Muscle of arm (tissue), 12 donors: ENCODE data around the gene PDZRN4. TPM values are rescaled to one million over a fixed set of nuclear protein-coding genes. Genes with fewer than 3 reads are reported as not detected.

ENCODE experiments used
- DNase-seq: peaks from one replicate; pipeline ENCODE4 v3.0.0-alpha.2; 2013
- polyA plus RNA-seq, 12 donors: library from polyadenylated mRNA; unstranded; fragments of 120-200 nt; gene quantifications; one replicate each; pipeline ENCODE4 v1.2.1, GENCODE V29; 2013; ENCODE audit not compliant: insufficient read length in 12 of 12

Gene PDZRN4
- polyA plus RNA-seq, 12 donors = 1.1 to 5.2 (median 2.7) TPM; not detected in 2

DNA sequence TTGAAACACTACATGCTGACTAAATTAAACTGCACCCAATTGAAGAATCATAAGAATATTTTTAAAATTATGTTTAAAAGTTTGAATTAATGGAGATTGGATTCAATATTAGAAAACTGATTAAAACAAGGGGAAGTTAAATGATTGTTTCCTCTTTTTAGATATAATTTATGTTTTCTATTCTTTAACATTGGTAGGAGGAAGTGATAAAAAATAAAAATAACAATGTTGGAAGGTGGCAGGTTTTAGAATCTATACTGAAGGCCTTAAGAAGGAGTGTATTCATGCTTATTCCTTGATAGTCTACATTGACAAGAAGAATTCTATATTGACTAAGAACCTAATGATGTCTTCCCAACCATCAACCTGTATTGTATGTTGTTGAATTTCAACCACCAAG is 168.1 kb downstream of the PDZRN4 start:
- no peak for DNase-seq

- DNase-seq = no peak
Measured at GRCh38 chr12:41361738-41362137, 173.6 kb downstream of the PDZRN4 start.

GRCh38 chr12:41362510-41362909 is 174.4 kb downstream of the PDZRN4 start:
- DNase-seq = no peak

- DNase-seq = no peak
Measured at GRCh38 chr12:41362931-41363330, 174.8 kb downstream of the PDZRN4 start.

DNA sequence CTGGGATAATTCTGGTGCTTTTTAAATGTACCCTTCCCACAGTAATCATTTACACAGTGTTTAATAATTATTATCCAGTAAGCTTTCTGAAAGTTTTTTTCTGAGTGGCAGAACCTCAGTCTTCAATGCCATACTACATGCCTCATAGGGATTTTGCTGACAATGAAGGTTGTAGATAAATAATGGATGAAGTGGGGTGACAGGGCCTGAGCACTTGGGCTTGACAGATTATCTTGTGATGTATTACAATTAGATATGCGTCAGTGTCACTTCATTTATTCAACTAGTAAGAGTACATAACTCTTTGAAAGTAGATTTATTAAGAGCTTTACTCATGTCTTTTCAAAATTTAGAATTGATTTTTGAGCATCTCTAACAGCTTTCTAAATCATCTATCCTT is 176.1 kb downstream of the PDZRN4 start:
- no peak for DNase-seq

DNA sequence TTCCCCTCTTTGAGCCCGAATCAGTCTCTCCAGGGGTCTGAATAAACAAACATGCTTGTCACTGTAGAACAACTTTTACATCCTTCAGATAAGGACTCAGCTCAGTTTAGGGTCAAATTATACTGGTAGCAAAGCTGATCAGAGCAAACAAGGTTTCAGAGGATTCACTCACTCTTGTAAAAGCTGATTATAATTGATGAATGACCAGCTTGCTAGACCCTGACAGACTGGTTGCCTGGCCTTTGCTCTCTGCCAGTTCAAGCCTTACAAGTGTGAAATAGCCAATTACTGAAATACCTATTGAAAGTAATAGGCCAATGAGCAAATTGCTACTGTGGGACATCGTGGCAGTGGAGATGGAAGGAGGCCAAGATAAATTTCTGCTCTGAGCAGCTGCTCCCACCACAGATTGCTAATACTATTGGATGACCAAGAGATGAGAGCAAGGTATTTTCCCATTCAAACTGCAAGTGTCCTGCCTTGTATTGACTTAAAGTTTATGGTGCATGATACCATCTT is 177.6 kb downstream of the PDZRN4 start:
- no peak for DNase-seq

GRCh38 chr12:41367726-41368405 is 179.7 kb downstream of the PDZRN4 start:
- no peak for DNase-seq

DNA sequence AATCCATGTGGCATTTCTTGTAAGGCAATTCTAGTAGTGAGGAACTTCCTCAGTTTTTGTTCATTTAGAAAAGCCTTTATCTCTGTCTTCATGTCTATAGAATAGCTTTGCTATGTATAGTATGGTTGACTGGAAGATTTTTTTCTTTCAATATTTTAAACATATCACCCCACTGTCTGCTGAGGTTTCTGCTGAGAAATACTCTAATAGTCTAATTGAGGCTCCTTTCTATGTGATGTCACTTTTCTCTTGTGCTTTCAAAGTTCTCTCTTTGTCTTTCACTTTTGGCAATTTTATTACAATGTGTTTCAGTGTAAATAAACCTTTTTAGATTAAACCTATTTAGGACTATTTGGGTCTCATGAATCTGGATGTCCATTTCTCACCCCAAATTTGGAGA is 192.8 kb downstream of the PDZRN4 start:
- DNase-seq = no peak

DNA sequence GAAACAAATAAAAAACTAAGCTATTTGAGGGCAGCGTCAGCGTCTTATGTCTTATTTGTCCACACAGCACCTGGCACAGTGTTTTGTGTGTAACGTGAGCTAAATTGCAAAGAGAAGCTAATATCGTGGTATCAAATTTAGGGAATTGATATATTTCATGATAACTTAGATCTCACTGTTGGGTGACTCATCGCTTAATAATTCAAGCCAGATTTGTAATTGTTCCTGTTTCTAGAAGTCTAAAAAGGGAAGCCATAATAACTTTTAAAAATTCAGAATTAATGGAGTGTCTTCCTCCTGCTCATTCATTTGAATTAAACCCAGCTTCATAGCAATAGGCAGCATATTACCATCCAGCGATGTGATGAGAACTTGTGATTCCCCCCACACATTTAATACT is 214.7 kb downstream of the PDZRN4 start:
- no peak for DNase-seq

- no peak for DNase-seq
Measured at GRCh38 chr12:41407232-41407799, 219.2 kb downstream of the PDZRN4 start.

DNA sequence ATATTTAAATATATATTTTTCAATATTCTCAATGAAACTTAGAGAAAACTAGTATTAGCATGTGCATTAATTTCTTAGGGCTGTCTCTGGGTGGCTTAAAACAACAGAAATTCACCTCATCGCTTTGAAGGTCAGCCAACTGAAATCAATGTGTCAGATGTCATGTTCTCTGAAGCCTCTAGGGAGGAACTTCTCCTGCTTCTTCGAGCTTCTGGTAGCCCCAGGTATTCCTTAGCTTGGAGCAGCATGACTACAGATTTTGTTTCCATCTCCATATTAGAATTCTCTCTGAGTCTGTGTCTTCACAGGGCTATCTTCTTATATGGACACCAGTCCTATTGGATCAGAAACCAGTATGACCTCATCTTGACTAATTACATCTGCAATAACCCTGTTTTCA is 221.5 kb downstream of the PDZRN4 start:
- DNase-seq = no peak

GRCh38 chr12:41418586-41418985 is 230.5 kb downstream of the PDZRN4 start:
- no peak for DNase-seq

DNA sequence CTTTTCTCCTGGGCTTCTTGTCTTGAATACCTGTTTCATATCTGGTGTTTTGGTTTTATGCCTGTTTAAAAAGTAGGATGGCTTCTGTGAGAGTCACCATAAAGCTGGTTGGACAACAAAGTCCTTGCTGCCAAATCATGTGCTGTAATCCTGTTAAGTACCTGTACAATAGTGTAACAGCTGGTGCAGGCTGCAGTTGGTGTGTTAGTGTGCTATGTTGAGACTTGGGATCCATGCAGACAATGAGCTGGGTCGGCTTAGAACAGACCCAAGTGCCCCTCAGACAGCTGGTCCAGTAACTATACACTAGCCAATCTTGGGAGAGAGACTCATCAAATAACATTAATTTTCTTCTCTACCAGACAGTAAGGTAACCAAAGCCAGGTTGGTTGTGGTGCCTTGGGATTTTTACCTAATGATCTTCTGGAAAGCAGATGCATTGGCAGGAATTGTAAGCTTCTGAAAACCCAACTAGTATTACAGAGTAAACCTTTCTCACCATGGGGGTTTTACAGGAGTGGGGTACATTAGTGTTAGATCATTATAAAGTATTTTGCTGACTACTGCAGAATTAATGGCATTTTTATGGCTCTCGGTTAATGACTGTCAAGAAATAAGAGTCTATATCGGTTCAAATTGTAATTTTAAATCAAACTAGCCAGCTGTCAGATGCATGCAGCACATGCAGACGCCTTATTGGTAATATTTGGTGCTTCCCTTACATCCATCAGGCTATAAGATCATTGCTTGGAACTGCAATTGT is 231.2 kb downstream of the PDZRN4 start:
- no peak for DNase-seq

DNA sequence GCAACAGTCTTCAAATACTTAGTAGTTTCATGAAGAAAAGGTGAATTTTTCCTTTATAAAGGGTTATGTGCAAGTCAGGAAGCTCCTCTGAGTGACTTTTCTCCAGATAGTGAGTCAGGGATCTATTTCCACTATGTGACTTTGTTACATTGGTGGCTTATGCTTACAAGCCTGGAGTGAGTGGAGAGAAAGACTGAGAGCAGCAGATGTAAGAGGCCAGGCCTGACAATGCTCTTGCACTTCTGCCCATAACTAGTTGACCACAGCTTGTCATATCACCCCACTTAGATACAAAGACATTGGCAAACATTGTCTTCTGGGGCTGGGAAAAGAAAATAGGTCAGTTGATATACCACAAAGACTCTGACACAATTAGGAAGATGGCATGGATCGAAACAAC is 236.5 kb downstream of the PDZRN4 start:
- DNase-seq = no peak

DNA sequence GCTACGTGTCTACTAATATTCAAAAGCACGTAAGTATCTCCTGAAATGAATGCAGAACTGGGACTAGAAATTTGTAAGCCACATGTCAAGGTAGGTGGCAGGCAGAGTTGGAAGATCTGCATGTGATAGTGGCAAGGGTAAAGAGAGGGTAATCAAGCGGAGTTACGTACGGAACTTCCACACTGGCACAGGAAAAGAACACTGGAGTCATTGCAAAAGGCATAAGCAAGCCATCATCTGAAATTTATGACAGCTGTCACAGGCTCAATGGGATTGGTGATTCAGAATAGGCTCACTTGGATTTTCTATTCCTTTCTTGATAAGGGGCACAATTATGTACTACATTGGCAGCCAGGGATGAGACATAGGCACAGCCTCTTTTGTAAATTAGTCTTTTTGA is 245.3 kb downstream of the PDZRN4 start:
- DNase-seq = no peak

- DNase-seq = no peak
Measured at GRCh38 chr12:41436076-41436475, 248.0 kb downstream of the PDZRN4 start.

DNA sequence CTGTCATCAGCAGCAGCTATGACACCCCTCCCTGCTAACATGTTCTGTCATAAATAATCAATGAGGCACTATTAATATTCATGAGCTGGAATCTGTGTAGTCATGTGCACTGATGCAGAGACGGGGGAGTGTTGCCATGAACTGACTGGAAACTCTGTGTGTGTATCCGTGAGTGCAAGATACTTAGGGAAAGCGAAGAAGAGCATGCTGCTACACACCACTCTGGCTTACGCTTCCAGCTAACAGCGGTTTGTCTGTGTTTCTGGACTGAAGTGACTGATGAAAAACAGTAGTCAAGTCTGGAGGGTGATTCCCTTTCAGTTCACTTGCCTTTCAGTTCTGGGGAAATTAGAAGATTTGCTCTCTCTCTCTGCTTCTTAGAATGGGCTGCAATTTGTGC is 249.4 kb downstream of the PDZRN4 start:
- no peak for DNase-seq

- no peak for DNase-seq
Measured at GRCh38 chr12:41438854-41439541, 250.9 kb downstream of the PDZRN4 start.

DNA sequence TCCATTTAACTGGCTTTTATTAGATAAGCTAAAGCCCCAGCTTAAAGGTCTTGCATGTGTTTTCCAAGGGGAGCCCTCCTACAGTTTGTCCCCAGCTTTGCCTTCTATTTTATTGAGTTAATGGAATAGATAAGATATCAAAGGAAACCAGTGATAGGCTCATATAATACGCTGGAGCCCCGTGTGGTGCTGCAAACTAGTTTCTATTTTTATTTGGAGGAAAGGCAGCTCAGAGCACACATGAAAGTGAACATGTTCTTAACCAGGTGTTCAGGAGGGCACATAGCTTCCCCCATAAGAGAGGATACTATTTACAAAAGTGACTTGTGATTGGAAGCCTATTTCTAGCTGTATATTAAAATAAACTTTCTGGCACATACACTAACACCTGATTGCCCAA is 251.7 kb downstream of the PDZRN4 start:
- no peak for DNase-seq

DNA sequence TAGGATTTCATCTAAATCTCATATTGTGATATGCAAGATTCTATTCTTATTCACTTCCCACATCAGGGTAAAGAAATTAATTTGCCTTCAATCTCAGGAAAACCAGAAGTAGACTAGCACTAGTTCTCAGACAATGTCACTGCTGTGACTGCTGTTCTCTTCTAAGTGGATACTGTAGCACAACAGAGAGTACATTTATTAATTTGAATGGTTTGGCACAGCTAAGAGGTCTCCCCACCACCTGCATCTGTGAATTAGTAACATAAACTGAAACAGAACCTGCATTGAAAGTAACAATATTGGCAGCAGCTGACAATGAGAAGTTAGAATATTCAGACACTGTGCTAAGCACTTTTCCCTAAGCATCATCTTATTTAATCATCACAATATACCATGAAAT is 253.1 kb downstream of the PDZRN4 start:
- no peak for DNase-seq

DNA sequence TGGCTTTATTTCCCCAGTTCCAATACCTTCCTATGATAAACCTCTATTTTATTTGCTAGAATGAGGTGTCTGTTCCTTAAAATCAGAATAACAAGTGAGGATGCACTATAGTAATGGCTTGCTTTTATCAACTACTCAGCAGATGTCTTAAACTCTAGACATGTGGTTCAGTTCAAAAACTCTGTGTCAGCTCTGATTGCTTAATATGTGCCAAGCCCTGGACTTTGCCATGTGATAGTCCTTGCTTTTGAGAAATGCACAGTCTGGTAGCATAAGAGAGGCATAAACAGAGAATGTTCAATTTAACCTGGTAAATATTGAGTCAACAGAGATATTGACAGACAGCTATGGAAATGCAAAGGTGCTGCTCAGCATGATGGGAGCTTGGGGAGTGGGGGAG is 254.8 kb downstream of the PDZRN4 start:
- DNase-seq = no peak

DNA sequence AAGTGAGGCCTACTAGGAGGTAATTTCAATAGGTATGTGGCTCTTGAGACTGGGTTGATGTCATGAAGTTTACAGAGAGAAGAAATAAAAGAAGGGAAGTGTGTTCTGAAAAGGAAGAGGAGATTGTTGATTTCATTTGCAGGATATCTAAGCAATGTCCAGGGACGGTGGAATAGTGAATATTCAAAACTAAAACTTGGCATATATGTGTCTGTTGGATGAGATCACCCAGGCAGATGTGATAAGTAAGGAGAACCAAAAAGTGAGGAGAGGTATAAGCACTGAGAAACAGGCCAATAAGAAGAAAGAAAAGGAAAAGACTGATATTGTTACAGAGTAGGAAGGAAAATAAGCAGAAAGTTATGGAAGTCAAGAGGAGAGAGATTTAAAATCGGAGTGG is 255.6 kb downstream of the PDZRN4 start:
- DNase-seq = no peak
